WERI-Rb-1 (cell line): ENCODE results near the gene OTOG.

Experiments used
- DNase-seq: peaks from one replicate; pipeline ENCODE4 v3.0.0-alpha.2; 2020
- H3K27ac ChIP-seq: fragments of 250-450 bp; sonication (Bioruptor Pico); 2 replicates; pipeline ENCODE4 v1.5.1; 2020; ENCODE audit warnings: mild to moderate bottlenecking, moderate library complexity
- H3K27me3 ChIP-seq: fragments of 250-450 bp; sonication (Bioruptor Pico); 2 replicates; pipeline ENCODE4 v1.5.1; 2021; ENCODE audit warnings: mild to moderate bottlenecking, low read depth, moderate library complexity; ENCODE audit not compliant: insufficient read depth, severe bottlenecking
- H3K36me3 ChIP-seq: fragments of 250-450 bp; sonication (Bioruptor Pico); 2 replicates; pipeline ENCODE4 v1.5.1; 2020; ENCODE audit warnings: mild to moderate bottlenecking, moderate library complexity
- H3K4me3 ChIP-seq: 2 replicates; pipeline ENCODE4 v1.5.1; 2011; ENCODE audit warnings: low read depth, mild to moderate bottlenecking, control low read depth, low read length
- H3K9me3 ChIP-seq: fragments of 250-450 bp; sonication (Bioruptor Pico); 2 replicates; pipeline ENCODE4 v1.5.1; 2021; ENCODE audit warnings: mild to moderate bottlenecking, moderate library complexity; ENCODE audit not compliant: severe bottlenecking
- TF ChIP-seq, protein P1 (sequence below): IDR thresholded peaks from 2 replicates; pipeline ENCODE4 v1.5.1; 2011; ENCODE audit warnings: low read depth, mild to moderate bottlenecking, control low read depth, inconsistent platforms, low read length

The OTOG gene

DNA sequence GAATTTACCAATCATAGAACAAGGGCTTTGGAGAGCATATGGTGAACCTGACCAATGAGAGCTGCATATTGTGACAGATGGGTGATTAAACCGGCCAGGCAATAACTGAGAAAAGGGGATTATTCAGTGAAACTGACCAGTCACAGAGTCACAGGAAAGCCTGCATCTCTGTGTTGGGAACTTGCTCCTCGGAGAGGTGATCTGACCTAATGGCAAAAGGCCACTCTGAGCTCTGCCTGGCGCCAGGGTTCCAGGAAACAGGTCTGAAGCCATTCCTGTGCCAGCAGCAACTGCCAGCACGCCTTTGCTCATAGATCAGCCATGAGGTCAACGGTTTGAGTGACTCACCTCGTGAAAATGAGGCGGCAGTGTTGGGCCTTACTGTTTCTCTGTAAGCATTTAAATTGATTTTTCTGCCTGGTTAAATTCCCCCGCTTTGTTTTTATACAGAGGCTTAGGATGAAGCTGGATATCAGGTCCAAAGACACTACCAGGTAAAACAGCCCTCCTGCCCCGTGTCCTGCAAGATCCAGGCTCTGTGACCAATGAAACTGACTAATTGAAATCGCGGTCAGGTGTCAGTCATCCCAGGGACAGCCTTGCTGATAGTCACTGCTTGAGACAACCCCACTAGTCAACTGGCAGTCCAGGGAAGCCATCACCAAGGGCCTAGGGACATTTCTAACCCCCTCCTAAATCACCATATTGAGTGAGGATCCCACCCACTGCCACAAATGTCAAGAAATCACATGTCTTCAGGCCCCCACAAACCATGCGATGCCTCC lies 136.5 kb downstream of the OTOG start:
- Histone ChIP-seq H3K27ac (peak overlapping the region; percentile 68), H3K27me3 (no peaks in the 10 kb centered on the region), H3K9me3 (no peaks in the 10 kb centered on the region), H3K4me3 (no peak overlapping the region), H3K36me3 (no peaks in the 10 kb centered on the region)
- TF ChIP-seq, protein P1, sequence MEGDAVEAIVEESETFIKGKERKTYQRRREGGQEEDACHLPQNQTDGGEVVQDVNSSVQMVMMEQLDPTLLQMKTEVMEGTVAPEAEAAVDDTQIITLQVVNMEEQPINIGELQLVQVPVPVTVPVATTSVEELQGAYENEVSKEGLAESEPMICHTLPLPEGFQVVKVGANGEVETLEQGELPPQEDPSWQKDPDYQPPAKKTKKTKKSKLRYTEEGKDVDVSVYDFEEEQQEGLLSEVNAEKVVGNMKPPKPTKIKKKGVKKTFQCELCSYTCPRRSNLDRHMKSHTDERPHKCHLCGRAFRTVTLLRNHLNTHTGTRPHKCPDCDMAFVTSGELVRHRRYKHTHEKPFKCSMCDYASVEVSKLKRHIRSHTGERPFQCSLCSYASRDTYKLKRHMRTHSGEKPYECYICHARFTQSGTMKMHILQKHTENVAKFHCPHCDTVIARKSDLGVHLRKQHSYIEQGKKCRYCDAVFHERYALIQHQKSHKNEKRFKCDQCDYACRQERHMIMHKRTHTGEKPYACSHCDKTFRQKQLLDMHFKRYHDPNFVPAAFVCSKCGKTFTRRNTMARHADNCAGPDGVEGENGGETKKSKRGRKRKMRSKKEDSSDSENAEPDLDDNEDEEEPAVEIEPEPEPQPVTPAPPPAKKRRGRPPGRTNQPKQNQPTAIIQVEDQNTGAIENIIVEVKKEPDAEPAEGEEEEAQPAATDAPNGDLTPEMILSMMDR = no peak
- DNase-seq = peak; percentile 69

DNA sequence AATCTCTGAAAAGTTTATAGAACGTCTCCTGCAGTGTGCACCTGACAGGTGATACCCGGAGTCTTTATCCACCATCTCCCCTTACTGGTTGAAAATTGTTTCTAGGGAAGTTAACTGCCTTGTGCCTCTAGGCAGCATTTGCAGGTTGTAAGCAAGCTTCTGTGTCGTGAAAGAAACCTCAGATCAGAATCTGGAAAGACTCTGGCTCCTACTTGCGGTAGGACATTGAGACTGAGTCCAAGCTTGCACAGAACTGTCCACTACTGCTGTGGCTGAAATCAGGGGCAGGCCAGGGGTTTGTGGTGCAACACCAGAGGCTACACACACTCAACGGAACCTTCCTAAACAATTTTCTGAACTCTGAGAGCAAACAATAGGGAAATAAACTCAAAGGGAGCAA lies 137.5 kb downstream of the OTOG start:
- no peaks in the 10 kb centered on the region for H3K36me3 ChIP-seq
- no peak overlapping the region for H3K4me3 ChIP-seq
- H3K27me3 ChIP-seq = no peaks in the 10 kb centered on the region
- no peaks in the 10 kb centered on the region for H3K9me3 ChIP-seq
- no peak for DNase-seq
- TF ChIP-seq, protein P1 = no peak
- peak overlapping the region; percentile 18 for H3K27ac ChIP-seq

DNA sequence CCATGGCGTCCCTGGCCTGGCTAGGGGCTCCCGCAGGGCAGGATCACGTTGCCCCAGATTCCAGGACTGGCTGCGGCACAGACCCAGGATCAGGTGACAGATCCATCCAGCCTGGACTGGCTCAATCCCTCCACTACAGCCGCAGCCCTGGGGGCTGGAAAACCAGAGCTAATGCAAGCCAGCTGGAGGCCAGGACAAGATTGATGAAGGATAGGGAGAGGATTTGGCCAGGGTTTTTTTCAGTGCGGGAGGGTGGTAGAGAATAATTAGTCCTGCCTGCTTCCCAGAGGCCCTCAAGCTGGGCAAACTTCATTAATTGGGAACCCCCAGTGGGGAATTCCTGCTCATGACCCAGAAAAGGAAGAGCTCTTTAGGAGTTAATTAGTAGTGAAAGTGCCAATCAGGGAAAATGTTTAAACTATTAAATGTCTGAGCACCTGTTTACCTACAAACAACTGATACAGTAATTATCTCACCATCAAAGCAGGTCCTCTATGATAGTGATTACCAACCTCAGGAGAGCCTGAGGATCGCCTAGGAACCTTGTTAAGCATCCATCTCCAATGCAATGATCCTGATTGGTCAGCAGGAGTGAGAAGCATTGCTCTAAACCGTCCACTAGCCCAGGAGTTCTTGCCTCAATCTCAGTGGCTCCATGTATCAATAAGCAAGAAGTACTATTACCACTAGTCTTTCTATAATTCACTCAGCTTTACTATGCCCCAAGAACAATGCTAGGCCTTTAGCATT lies 139.3 kb downstream of the OTOG start:
- peak; percentile 94 for DNase-seq
- TF ChIP-seq, protein P1 = no peak
- Histone ChIP-seq H3K36me3 (no peaks in the 10 kb centered on the region), H3K27ac (peak overlapping the region; percentile 63), H3K27me3 (no peaks in the 10 kb centered on the region), H3K4me3 (no peak overlapping the region), H3K9me3 (no peaks in the 10 kb centered on the region)

DNA sequence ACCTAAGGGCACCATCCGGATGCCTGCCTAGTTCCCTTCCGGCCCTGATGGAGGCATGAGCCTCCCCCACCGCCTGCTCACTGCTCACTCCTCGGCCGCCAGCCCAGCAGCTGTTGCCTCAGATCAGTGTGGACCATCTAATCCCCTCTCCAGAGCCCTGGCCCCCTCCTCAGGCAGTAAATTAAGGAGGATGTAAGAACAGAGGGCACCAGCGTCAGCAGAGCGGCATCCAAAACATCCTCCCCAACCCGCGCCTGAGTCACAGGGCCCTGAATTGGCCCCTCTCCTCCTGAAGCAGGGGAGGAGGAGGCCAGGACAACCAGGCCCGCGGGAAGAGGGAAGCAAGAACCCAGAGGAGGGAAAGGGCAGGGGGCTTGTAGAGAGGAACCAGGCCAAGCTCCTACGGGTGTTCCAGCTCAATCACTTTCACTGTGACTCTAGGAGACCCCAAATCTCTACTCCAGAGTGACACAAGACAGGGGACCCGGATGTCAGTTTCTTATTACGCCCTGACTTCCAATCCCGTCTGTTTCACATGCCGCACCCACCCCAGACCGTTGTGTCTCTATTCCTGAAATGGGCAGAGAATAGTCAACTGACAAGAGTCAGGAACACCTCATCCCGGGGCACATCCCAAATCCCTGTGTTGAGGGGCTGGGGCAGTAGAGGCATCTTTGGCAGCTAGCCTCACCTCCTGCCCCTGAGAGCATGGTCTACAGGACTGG lies 141.0 kb downstream of the OTOG start:
- peak; percentile 87 for DNase-seq
- TF ChIP-seq, protein P1 = no peak
- H3K4me3 ChIP-seq = no peak overlapping the region
- peak overlapping the region; percentile 47 for H3K27ac ChIP-seq
- no peaks in the 10 kb centered on the region for H3K36me3 ChIP-seq
- no peaks in the 10 kb centered on the region for H3K27me3 ChIP-seq
- peaks cover 6% of the 10 kb centered on the region for H3K9me3 ChIP-seq

DNA sequence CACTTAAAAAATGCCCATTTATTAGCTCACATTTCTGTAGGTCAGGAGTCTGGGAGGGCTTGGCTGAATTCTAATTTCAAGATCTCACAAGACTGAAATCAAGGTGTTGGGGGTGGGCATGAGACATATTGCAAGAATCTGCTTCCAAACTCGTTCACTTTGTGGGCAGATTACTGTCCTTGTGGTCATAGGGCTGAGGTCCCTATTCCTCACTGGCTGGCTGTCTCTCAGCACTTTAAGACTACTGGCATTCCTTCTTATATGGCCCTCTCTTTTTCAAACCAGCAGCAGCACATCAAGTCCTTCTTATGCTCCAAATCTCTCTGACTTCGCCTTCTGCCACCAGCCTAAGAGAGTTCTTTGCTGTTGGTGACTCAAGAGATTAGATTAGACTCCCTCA lies 144.5 kb downstream of the OTOG start:
- Histone ChIP-seq H3K36me3 (no peaks in the 10 kb centered on the region), H3K27me3 (no peaks in the 10 kb centered on the region), H3K27ac (peak overlapping the region; percentile 56), H3K9me3 (peaks cover 8% of the 10 kb centered on the region), H3K4me3 (no peak overlapping the region)
- TF ChIP-seq, protein P1 = no peak
- peak; percentile 64 for DNase-seq
